Measurements from ENCODE around the gene HLA-DPA1.

Gene HLA-DPA1

GRCh38 chr6:33088258-33088930 is 14.9 kb upstream of the HLA-DPA1 start:
- Mint-ChIP-seq H3K27ac (no peak overlapping the region), H3K4me1 (peaks cover 15% of the 10 kb centered on the region), H3K4me3 (no peak overlapping the region), H3K36me3 (ENCODE audit: low read depth) (peaks cover 5% of the 10 kb centered on the region), H3K9me3 (no peaks in the 10 kb centered on the region), H3K27me3 (ENCODE audit: low read depth, poor library complexity) (peaks cover 46% of the 10 kb centered on the region)
- TF ChIP-seq CTCF (IDR thresholded peaks at IDR 0.05), result no peak
- no peak for DNase-seq

DNA sequence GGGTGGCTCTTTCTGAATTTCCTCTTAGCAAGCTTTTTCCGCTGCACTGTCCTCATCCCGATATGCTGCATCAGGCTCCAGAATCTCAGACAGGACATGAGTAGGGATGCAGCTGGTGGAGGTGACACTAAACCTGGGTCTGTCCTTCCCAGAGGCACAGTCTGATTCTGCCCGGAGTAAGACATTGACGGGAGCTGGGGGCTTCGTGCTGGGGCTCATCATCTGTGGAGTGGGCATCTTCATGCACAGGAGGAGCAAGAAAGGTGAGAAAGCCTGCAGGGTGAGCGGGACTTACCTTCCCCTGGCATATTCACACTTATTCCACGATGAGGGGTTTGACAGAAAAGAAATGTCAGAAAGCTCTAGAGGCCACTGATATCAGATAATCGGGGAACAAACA is 12.2 kb upstream of the HLA-DPA1 start:
- peaks cover 32% of the 10 kb centered on the region for H3K4me1 Mint-ChIP-seq
- no peaks in the 10 kb centered on the region for H3K9me3 Mint-ChIP-seq
- DNase-seq, result no peak
- no peak overlapping the region for H3K27ac Mint-ChIP-seq
- H3K27me3 Mint-ChIP-seq (ENCODE audit: low read depth, poor library complexity), result peaks cover 60% of the 10 kb centered on the region
- no peak for TF ChIP-seq CTCF (IDR thresholded peaks at IDR 0.05)
- no peak overlapping the region for H3K4me3 Mint-ChIP-seq
- H3K36me3 Mint-ChIP-seq (ENCODE audit: low read depth), result peaks cover 5% of the 10 kb centered on the region

- peaks cover 5% of the 10 kb centered on the region for H3K36me3 Mint-ChIP-seq (ENCODE audit: low read depth)
- H3K27ac Mint-ChIP-seq, result no peak overlapping the region
- H3K4me3 Mint-ChIP-seq, result no peak overlapping the region
- DNase-seq, result peak; percentile 23
- peaks cover 39% of the 10 kb centered on the region for H3K4me1 Mint-ChIP-seq
- peak; percentile 61 for TF ChIP-seq CTCF (IDR thresholded peaks at IDR 0.05)
- no peaks in the 10 kb centered on the region for H3K9me3 Mint-ChIP-seq
- peaks cover 71% of the 10 kb centered on the region for H3K27me3 Mint-ChIP-seq (ENCODE audit: low read depth, poor library complexity)
Observed at GRCh38 chr6:33082702-33083101, 9.3 kb upstream of the HLA-DPA1 start.

DNA sequence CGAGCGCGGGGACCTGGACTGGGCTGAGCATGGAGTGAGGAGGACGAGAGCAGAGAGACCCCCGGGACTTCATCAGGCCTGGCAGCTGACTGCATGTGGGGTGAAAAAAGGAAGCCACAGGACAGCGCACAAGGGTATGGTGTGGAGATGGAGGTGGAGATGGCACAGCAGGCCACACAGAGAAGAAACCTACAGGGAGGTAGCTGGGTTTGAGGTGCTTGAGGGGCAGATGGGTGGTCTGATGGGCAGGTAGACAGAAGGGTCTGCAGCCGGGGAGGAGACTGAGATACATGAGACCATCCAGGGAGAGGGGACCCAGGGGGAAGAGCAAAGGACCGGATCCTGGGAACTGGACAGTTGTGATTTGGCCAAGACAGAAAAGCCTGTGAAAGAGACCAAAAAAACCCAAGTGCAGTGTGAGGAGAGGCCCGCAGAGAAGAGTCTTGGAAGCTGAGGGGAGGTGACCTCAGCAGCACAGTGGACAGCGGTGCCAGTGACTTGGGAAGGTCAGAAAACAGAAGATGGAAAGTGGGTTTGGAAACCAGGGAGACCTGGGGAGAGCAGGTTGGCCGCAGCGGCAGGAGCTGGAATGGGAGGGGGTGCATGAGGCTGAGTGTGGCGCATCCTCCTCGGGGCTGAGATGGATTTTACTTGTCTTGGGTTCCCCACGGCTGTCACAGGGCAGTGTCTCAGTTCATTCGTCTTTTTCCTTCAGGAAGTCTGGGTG is 7.8 kb upstream of the HLA-DPA1 start:
- H3K4me1 Mint-ChIP-seq, result peaks cover 39% of the 10 kb centered on the region
- H3K4me3 Mint-ChIP-seq, result peak overlapping the region; percentile 92
- no peak overlapping the region for H3K27ac Mint-ChIP-seq
- peaks cover 72% of the 10 kb centered on the region for H3K27me3 Mint-ChIP-seq (ENCODE audit: low read depth, poor library complexity)
- H3K36me3 Mint-ChIP-seq (ENCODE audit: low read depth), result peaks cover 5% of the 10 kb centered on the region
- no peaks in the 10 kb centered on the region for H3K9me3 Mint-ChIP-seq
- no peak for DNase-seq
- no peak for TF ChIP-seq CTCF (IDR thresholded peaks at IDR 0.05)

DNA sequence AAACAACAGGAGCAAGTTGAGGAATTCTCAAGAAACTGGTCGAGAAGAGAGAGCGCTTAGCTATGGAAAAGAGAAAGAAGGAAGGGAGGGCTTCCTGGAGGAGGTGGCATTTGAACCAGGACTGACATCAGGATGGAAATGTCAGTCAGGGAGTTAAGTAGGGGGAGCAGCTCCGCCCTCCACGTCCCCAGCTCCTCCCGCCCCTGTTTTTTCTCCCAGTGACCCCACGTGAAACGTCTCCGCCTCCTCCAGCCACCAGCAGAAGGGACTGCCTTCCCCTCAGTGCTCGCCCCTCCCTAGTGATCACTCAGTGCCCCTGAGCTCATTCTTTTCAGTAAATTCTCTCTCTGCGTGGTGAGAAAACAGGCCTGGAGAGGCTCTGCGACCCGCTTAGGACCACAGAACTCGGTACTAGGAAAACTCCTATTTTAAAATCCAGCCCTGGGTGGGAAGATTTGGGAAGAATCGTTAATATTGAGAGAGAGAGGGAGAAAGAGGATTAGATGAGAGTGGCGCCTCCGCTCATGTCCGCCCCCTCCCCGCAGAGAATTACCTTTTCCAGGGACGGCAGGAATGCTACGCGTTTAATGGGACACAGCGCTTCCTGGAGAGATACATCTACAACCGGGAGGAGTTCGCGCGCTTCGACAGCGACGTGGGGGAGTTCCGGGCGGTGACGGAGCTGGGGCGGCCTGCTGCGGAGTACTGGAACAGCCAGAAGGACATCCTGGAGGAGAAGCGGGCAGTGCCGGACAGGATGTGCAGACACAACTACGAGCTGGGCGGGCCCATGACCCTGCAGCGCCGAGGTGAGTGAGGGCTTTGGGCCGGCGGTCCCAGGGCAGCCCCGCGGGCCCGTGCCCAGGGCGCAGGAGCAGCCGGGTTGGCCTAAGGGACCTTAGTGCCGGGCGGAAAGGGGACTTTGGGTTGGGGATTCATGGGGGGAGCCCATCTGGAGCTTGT is 7.0 kb upstream of the HLA-DPA1 start:
- Mint-ChIP-seq H3K9me3 (no peaks in the 10 kb centered on the region), H3K27ac (peak overlapping the region; percentile 74), H3K36me3 (ENCODE audit: low read depth) (peaks cover 5% of the 10 kb centered on the region), H3K4me3 (peak overlapping the region; percentile 92), H3K4me1 (peaks cover 39% of the 10 kb centered on the region), H3K27me3 (ENCODE audit: low read depth, poor library complexity) (peaks cover 74% of the 10 kb centered on the region)
- no peak for TF ChIP-seq CTCF (IDR thresholded peaks at IDR 0.05)
- peak; percentile 58 for DNase-seq

Data from nephron progenitor cell (in vitro differentiated cells).